Measurements from ENCODE around the gene WNT2.

DNA sequence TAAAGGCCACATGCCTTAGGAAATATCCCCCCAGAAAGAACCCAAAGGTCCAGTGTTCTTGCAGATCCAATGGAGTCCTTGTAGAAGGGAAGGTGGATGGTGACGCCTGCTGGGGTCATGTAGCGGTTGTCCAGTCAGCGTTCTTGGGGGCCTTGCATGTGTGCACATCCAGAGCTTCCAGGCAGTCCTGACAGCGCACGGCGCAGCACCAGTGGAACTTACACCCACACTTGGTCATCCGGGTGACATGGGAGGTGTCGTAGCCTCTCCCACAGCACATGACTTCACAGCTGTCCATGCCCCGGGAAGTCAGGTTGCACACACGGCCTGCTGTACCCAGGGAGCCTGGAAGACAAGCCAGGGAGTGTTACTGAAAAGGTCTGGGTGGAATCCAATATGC is 44.8 kb downstream of the WNT2 start:
- no peak for TF ChIP-seq POLR2A (IDR thresholded peaks at IDR 0.05; ENCODE audit: low read depth, low read length)
- no peak for TF ChIP-seq POLR2AphosphoS5 (IDR thresholded peaks at IDR 0.05; ENCODE audit: low read depth, low read length)
